H1 (cell line): Measurements from ENCODE around the gene CFAP221. TPM values are rescaled to one million over a fixed set of nuclear protein-coding genes. Genes with fewer than 3 reads are reported as not detected.

Source experiments
- CTCF ChIA-PET: fragments of 300-600 bp; sonication (Branson Sonifier 250); formaldehyde crosslinking; loops from one replicate; lab custom pipeline; 2021; ENCODE audit not compliant: partially characterized antibody; lab: Charles Lee
- POLR2A ChIA-PET: fragments of 300-600 bp; sonication (Branson Sonifier 250); formaldehyde crosslinking; loops from one replicate; lab custom pipeline; 2021; ENCODE audit warnings: inconsistent platforms; ENCODE audit not compliant: partially characterized antibody; lab: Charles Lee
- DNase-seq, 2 experiments: peaks; one replicate each; pipeline versions ENCODE4 v3.0.0 to v3.0.0-alpha.2; 2010 to 2022; ENCODE audit warnings: low spot score in 2 of 2, low read depth in 1 of 2, mixed read lengths in 1 of 2
- FAIRE-seq: peaks from 2 replicates; lab custom pipeline; 2011; peaks lifted over from hg19 to GRCh38; lab: Jason Lieb, UNC
- H2AFZ ChIP-seq: 2 replicates; pipeline ENCODE4 v1.8.1; 2012; ENCODE audit warnings: low read length, inconsistent platforms
- H2AK5ac ChIP-seq: 2 replicates; pipeline ENCODE4 v1.6.1; 2013; ENCODE audit warnings: low read depth, low read length
- H2BK120ac ChIP-seq: replicated peaks from 2 replicates; pipeline ENCODE3; 2013; ENCODE audit warnings: low read depth, low read length, inconsistent platforms
- H2BK12ac ChIP-seq: 2 replicates; pipeline ENCODE4 v1.6.1; 2013; ENCODE audit warnings: low read depth, low read length
- H2BK15ac ChIP-seq: 2 replicates; pipeline ENCODE4 v1.6.1; 2013; ENCODE audit warnings: low read length
- H2BK20ac ChIP-seq: 2 replicates; pipeline ENCODE4 v1.6.1; 2013; ENCODE audit warnings: low read length
- H2BK5ac ChIP-seq: 2 replicates; pipeline ENCODE4 v1.6.1; 2013; ENCODE audit warnings: low read depth, low read length
- H3K14ac ChIP-seq: 2 replicates; pipeline ENCODE4 v1.6.1; 2013; ENCODE audit warnings: inconsistent platforms; ENCODE audit not compliant: insufficient read length
- H3K18ac ChIP-seq: 2 replicates; pipeline ENCODE4 v1.6.1; 2013; ENCODE audit warnings: low read length; ENCODE audit errors: extremely low read depth
- H3K23ac ChIP-seq: 2 replicates; pipeline ENCODE4 v1.6.1; 2013; ENCODE audit warnings: inconsistent platforms; ENCODE audit not compliant: insufficient read length
- H3K23me2 ChIP-seq: 2 replicates; pipeline ENCODE4 v1.6.1; 2013; ENCODE audit warnings: low read depth, low read length
- H3K27ac ChIP-seq: 2 replicates; pipeline ENCODE4 v1.6.1; 2011; ENCODE audit warnings: low read depth, low read length, inconsistent platforms
- H3K27me3 ChIP-seq, 4 experiments: replicated peaks in 1 of 4; 1 replicate in 1 of 4; 2 replicates in 3 of 4; pipeline versions ENCODE4 v1.6.1 to v1.8.1; 2011 to 2013; ENCODE audit warnings: low read length in 3 of 4, mild to moderate bottlenecking in 3 of 4, inconsistent platforms in 2 of 4, mixed read lengths in 2 of 4, moderate library complexity in 1 of 4; ENCODE audit not compliant: control insufficient read depth in 3 of 4, insufficient read depth in 3 of 4; ENCODE audit errors: extremely low read depth in 1 of 4
- H3K36me3 ChIP-seq, 4 experiments: 2 replicates each; pipeline versions ENCODE4 v1.6.1 to v1.8.1; 2011 to 2013; ENCODE audit warnings: mild to moderate bottlenecking in 4 of 4, low read length in 3 of 4, moderate library complexity in 2 of 4, control low read depth in 1 of 4, inconsistent platforms in 1 of 4; ENCODE audit not compliant: insufficient read depth in 4 of 4, control insufficient read depth in 2 of 4
- H3K4ac ChIP-seq: replicated peaks from 2 replicates; pipeline ENCODE3; 2013; ENCODE audit warnings: low read length, low read depth, mixed read lengths, inconsistent platforms; ENCODE audit not compliant: insufficient read length
- H3K4me1 ChIP-seq, 4 experiments: replicated peaks in 1 of 4; 1 replicate in 1 of 4; 2 replicates in 3 of 4; pipeline versions ENCODE4 v1.6.1 to v1.8.1; 2011 to 2013; ENCODE audit warnings: low read length in 3 of 4, inconsistent platforms in 2 of 4, mixed read lengths in 1 of 4; ENCODE audit not compliant: insufficient read depth in 4 of 4, control insufficient read depth in 3 of 4
- H3K4me2 ChIP-seq, 2 experiments: 2 replicates each; pipeline versions ENCODE4 v1.6.1 to v1.8.1; 2011 to 2013; ENCODE audit warnings: low read depth in 2 of 2, low read length in 2 of 2, control low read depth in 1 of 2, inconsistent platforms in 1 of 2, mild to moderate bottlenecking in 1 of 2; ENCODE audit not compliant: insufficient read depth in 1 of 2
- H3K4me3 ChIP-seq, 4 experiments: fragments of 200-600, 300-600 bp in 1 of 4; sonication (generic), shearing (Covaris generic), sonication (Bioruptor Twin) in 1 of 4; 2 replicates each; pipeline versions ENCODE4 v1.5.1 to v1.8.1; 2011 to 2016; ENCODE audit warnings: low read length in 4 of 4, low read depth in 3 of 4, control low read depth in 2 of 4, inconsistent platforms in 2 of 4, mild to moderate bottlenecking in 2 of 4, mixed read lengths in 1 of 4, moderate library complexity in 1 of 4; ENCODE audit not compliant: insufficient read depth in 2 of 4; ENCODE audit errors: extremely low read depth in 1 of 4
- H3K56ac ChIP-seq: replicated peaks from 2 replicates; pipeline ENCODE3; 2013; ENCODE audit warnings: low read depth, mild to moderate bottlenecking, mixed read lengths, low read length, inconsistent platforms; ENCODE audit not compliant: insufficient read length
- H3K79me1 ChIP-seq: 2 replicates; pipeline ENCODE4 v1.6.1; 2013; ENCODE audit warnings: low read depth, low read length, control low read depth
- H3K79me2 ChIP-seq, 2 experiments: 2 replicates each; pipeline versions ENCODE4 v1.6.1 to v1.8.1; 2012 to 2013; ENCODE audit warnings: low read length in 2 of 2, mild to moderate bottlenecking in 2 of 2, inconsistent platforms in 1 of 2; ENCODE audit not compliant: insufficient read depth in 2 of 2, control insufficient read depth in 1 of 2
- H3K9ac ChIP-seq, 4 experiments: replicated peaks in 1 of 4; 1 replicate in 1 of 4; 2 replicates in 3 of 4; pipeline versions ENCODE4 v1.6.1 to v1.8.1; 2011 to 2013; ENCODE audit warnings: low read depth in 3 of 4, low read length in 3 of 4, control low read depth in 2 of 4, mild to moderate bottlenecking in 2 of 4, moderate library complexity in 2 of 4, inconsistent platforms in 1 of 4; ENCODE audit errors: extremely low read depth in 1 of 4
- H3K9me3 ChIP-seq, 2 experiments: 2 replicates each; pipeline versions ENCODE4 v1.6.1 to v1.8.1; 2012 to 2013; ENCODE audit warnings: mild to moderate bottlenecking in 2 of 2, moderate library complexity in 2 of 2, control low read depth in 1 of 2, inconsistent platforms in 1 of 2, low read depth in 1 of 2, low read length in 1 of 2, mixed read lengths in 1 of 2; ENCODE audit not compliant: insufficient read depth in 2 of 2
- H4K20me1 ChIP-seq, 2 experiments: replicated peaks in 1 of 2; 2 replicates each; pipeline versions ENCODE3 to v1.8.1; 2011 to 2013; ENCODE audit warnings: inconsistent platforms in 2 of 2, low read length in 2 of 2, mild to moderate bottlenecking in 1 of 2; ENCODE audit not compliant: insufficient read depth in 2 of 2, control insufficient read depth in 1 of 2
- H4K5ac ChIP-seq: 2 replicates; pipeline ENCODE4 v1.6.1; 2013; ENCODE audit warnings: low read length, low read depth, mixed read lengths, inconsistent platforms; ENCODE audit not compliant: insufficient read length
- H4K8ac ChIP-seq: 2 replicates; pipeline ENCODE4 v1.8.0; 2013; ENCODE audit warnings: mild to moderate bottlenecking, moderate library complexity, low read length, inconsistent platforms; ENCODE audit not compliant: insufficient read depth; ENCODE audit errors: extremely low read depth
- H4K91ac ChIP-seq: replicated peaks from 2 replicates; pipeline ENCODE3; 2013; ENCODE audit warnings: low read length, mixed read lengths, inconsistent platforms; ENCODE audit not compliant: insufficient read length
- ATF2 ChIP-seq: IDR thresholded peaks from 2 replicates; pipeline ENCODE4 v1.6.1; 2012; ENCODE audit warnings: low read length, inconsistent platforms
- ATF3 ChIP-seq: IDR thresholded peaks from 2 replicates; pipeline ENCODE4 v1.6.1; 2011; ENCODE audit warnings: low read depth, mild to moderate bottlenecking, low read length; ENCODE audit not compliant: insufficient read depth
- BRCA1 ChIP-seq: IDR thresholded peaks from 2 replicates; pipeline ENCODE4 v1.6.1; 2012; ENCODE audit warnings: low read depth, low read length, improper control_type of control experiment
- CBX5 ChIP-seq: fragments of 300-800, 300-1000 bp; sonication (generic); IDR thresholded peaks from 2 replicates; pipeline ENCODE4 v1.7.1; 2016; ENCODE audit warnings: antibody characterized with exemption, low read length, low read depth
- CBX8 ChIP-seq: fragments of 300-800, 300-1000 bp; sonication (generic); IDR thresholded peaks from 2 replicates; pipeline ENCODE4 v1.7.1; 2016; ENCODE audit warnings: low read depth, low read length, borderline replicate concordance
- CHD2 ChIP-seq: IDR thresholded peaks from 2 replicates; pipeline ENCODE4 v1.6.1; 2012; ENCODE audit warnings: low read length, improper control_type of control experiment
- MAFK ChIP-seq: IDR thresholded peaks from 2 replicates; pipeline ENCODE4 v1.6.1; 2012; ENCODE audit warnings: low read depth, mild to moderate bottlenecking, improper control_type of control experiment, low read length
- PHF8 ChIP-seq: fragments of 200-600 bp; sonication (generic); conservative IDR thresholded peaks from 2 replicates; pipeline ENCODE4 v1.7.1; 2012; ENCODE audit warnings: low read depth, mild to moderate bottlenecking, inconsistent platforms, low read length, moderate library complexity
- SIN3A ChIP-seq, 2 experiments: IDR thresholded peaks in 1 of 2; conservative IDR thresholded peaks in 1 of 2; 2 replicates each; pipeline ENCODE4 v1.6.1; 2011 to 2012; ENCODE audit warnings: low read length in 2 of 2, improper control_type of control experiment in 1 of 2, low read depth in 1 of 2, mild to moderate bottlenecking in 1 of 2
- SIX5 ChIP-seq: IDR thresholded peaks from 2 replicates; pipeline ENCODE4 v1.6.1; 2011; ENCODE audit warnings: mild to moderate bottlenecking, low read depth, low read length
- SP1 ChIP-seq: IDR thresholded peaks from 2 replicates; pipeline ENCODE4 v1.6.1; 2011; ENCODE audit warnings: low read depth, low read length
- WGBS, 2 experiments: shearing (Covaris generic) in 1 of 2; methylation state at CpG; one replicate each; pipeline versions ENCODE4 v1.1.6 to v1.1.7; 2013 to 2015; ENCODE audit warnings: low lambda C conversion rate in 2 of 2, mixed read lengths in 2 of 2, inconsistent platforms in 1 of 2, low coverage in 1 of 2, missing lambda C conversion rate in 1 of 2; ENCODE audit not compliant: insufficient replicate concordance in 2 of 2, insufficient coverage in 1 of 2, insufficient read length in 1 of 2; ENCODE audit errors: extremely low coverage in 1 of 2, missing lambda C conversion rate in 1 of 2; 5-methylcytosine and 5-hydroxymethylcytosine counted together
- polyA plus RNA-seq, 7 experiments: library from polyadenylated mRNA; depleted of rRNA in 3 of 7; stranded (reverse) in 5 of 7; unstranded in 2 of 7; fragments of >200 nt in 5 of 7; fragments of 200-250 nt in 2 of 7; gene quantifications; 1 replicate in 5 of 7; 2 replicates in 1 of 7; 4 replicates in 1 of 7; pipeline versions ENCODE4 v1.2.1 to v1.2.3, GENCODE V29; 2011 to 2013; ENCODE audit warnings: missing spikeins in 2 of 7, mixed read lengths in 2 of 7
- total RNA-seq: library from RNA; stranded (reverse); fragmentation: NEBNext Ultra II Directional; extraction: Animal tissue kit (Norgen Biotek cat#: 25700); gene quantifications from 2 replicates; pipeline ENCODE4 v1.2.1, GENCODE V29; 2021

The CFAP221 gene
- total and polyA plus RNA-seq, 2 of the 8 experiments (the other 6 are each of a cell fraction or from before 2014, with no cell fraction given), result 0.14 to 0.71 TPM

- TF ChIP-seq SIX5, result no peak
- TF ChIP-seq SIN3A (conservative IDR thresholded peaks at IDR 0.05 in 1 of 2, IDR thresholded peaks at IDR 0.05 in 1 of 2; ENCODE audit: low read depth in 1 of 2, low read length in 2 of 2), result no peak
- no peak for TF ChIP-seq ATF2
- TF ChIP-seq PHF8, result no peak
- TF ChIP-seq CBX5, result no peak
- TF ChIP-seq SP1, result no peak
- TF ChIP-seq ATF3, result no peak
- TF ChIP-seq CHD2, result no peak
- no peak for TF ChIP-seq MAFK
- TF ChIP-seq CBX8, result no peak
- no peak for TF ChIP-seq BRCA1
- no peak overlapping the region for H3K4me2 ChIP-seq
- H3K79me1 ChIP-seq, result no peaks in the 10 kb centered on the region
- no peak overlapping the region for H3K4ac ChIP-seq
- CTCF ChIA-PET, result interaction anchor here (1.0 to 6.5 kb wide), 3 partner anchors 13 to 538 kb away, joined by 4 to 50 read pairs (median 9); no protein-coding TSS in a partner anchor
- no peak overlapping the region for H2BK12ac ChIP-seq
- 68% methylated on average over 5 of the region's 5 CpGs; no CpG with 5 or more reads in 1 of the 2 experiments for WGBS, 2 experiments
- H2BK15ac ChIP-seq, result no peak overlapping the region
- POLR2A ChIA-PET, result no interaction called here
- no peak overlapping the region for H2BK20ac ChIP-seq
- H3K4me1 ChIP-seq, result peaks cover 0 to 5% (median 2%) of the 10 kb centered on the region in 4 experiments; a peak in 2 of 7 replicates
- no peaks in the 10 kb centered on the region for H3K9me3 ChIP-seq
- H2AFZ ChIP-seq, result no peak overlapping the region
- no peak overlapping the region for H3K23ac ChIP-seq
- no peaks in the 10 kb centered on the region; a peak in 1 of 7 replicates for H3K27me3 ChIP-seq
- H2BK5ac ChIP-seq, result no peak overlapping the region
- H3K18ac ChIP-seq, result no peak overlapping the region
- no peaks in the 10 kb centered on the region for H4K20me1 ChIP-seq
- no peak overlapping the region for H3K14ac ChIP-seq
- H3K4me3 ChIP-seq, result no peak overlapping the region
- H3K27ac ChIP-seq, result no peak overlapping the region
- no peak overlapping the region for H2AK5ac ChIP-seq
- no peaks in the 10 kb centered on the region for H3K23me2 ChIP-seq
- H2BK120ac ChIP-seq, result no peak overlapping the region
- H3K79me2 ChIP-seq, result no peaks in the 10 kb centered on the region
- no peak overlapping the region for H3K56ac ChIP-seq
- no peak overlapping the region for H3K9ac ChIP-seq
- no peak overlapping the region for H4K8ac ChIP-seq
- no peak overlapping the region for H4K5ac ChIP-seq
- DNase-seq (no peak), FAIRE-seq (no peak)
- no peaks in the 10 kb centered on the region for H3K36me3 ChIP-seq
- no peak overlapping the region for H4K91ac ChIP-seq
Measured at GRCh38 chr2:119637371-119637770, 93.1 kb downstream of the CFAP221 start.
